Forelimb muscle (tissue), 1 donor: ENCODE measurements around the gene CNNM3. TPM values are rescaled to one million over a fixed set of nuclear protein-coding genes. Genes with fewer than 3 reads are reported as not detected.

Source experiments
- DNase-seq: peaks from one replicate; pipeline ENCODE4 v3.0.0-alpha.2; 2013; ENCODE audit warnings: low read depth
- polyA plus RNA-seq: library from polyadenylated mRNA; unstranded; fragments of 120-200 nt; gene quantifications from one replicate; pipeline ENCODE4 v1.2.1, GENCODE V29; 2013; ENCODE audit not compliant: insufficient read length

Gene CNNM3
- polyA plus RNA-seq, 1 donor = 21.6 TPM

DNA sequence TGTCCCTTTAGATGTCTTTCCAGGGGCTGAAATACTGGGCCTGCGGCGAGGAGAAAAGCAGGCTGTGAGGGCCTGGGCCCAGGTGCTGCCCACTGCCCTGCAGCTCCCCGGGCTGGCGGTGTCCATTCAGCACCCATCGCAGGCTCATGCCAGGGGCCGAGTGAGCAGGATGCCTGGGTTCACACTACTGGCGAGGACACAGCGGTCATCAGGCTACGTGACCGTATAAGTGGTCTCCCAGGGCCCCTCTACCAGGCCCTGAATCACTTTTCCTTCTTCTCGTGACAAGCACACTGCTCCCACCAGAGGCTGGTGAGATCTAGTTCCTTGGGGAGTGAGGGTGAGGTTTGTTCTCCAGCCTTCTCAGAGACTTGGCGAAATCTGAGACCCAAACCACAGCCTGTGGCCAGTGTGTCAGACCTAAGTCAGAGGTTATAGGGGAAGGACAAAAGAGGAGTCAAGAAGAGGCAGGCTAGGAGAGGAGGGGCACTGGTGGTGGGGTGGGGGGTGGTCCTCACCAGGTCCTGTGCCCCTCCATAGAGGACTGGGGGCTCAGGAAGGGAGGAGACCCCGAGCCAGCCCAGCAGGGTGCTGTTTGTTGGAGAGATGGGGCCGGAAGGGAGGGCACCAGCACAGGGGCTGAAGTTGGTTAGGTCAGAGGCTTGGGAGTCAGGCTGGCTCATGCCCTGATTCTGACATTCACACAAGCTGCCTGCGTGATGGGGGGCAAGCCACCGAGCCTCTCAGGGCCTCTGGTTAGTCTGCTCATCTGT lies 60.4 kb downstream of the CNNM3 start:
- DNase-seq = no peak

DNA sequence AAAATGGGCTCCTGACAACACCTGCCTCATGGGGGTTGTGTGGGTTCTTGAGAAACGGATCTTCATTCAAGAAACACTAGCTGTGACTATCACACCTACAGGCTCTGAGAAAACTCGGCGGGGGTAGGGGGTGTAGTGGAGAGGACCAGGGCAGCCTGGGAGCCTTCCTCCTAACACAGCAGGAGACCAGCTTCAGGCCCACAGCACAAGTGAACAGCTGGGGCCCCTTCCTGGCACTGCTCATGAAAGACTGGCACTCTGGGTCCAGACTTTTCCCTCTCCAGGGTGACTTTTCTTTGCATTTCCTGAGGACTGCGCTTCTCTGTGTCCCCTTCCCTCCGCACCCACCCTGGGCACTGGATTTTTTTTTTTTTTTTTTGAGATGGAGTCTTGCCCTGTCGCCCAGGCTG lies 61.0 kb downstream of the CNNM3 start:
- DNase-seq = no peak

DNA sequence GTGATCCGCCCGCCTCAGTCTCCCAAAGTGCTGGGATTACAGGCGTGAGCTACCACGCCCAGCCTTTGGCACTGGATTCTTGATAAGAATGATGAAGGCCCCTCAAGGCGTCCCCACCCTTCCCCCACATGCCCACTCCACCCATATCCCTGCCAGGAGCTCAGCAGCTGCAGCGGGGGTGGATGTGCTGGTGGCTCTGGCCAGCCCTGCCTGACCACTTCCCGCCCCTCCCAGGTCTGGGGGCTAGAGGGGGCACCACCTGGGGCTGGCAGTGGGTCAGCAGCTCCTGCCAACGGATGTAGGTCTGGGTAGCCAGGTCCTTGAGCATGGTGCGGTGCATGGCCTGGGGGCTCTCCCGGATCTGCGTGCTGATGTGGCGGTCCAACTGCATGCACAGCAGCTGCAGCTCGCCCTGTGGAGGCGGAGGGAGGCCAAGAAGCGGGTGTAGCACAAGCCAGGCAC lies 61.6 kb downstream of the CNNM3 start:
- no peak for DNase-seq

DNA sequence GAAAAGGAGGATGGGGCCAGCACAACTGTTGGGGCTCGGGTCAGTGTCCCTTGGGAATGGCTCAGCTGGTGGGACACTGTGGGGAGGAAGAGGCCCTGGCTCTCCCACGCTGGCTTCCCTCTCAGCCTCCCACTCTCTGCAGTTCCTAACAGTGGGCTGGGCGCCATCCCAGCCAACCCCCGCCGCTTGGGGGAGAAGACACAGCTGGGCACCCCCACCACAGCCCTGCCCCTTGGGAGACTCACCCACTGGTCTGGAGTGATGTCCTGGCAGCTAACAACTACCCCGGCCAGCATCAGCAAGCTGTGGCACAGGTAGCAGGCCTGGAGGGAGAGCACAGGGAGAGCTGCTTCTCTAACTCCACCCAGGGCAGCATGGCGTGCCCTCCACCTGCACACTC lies 62.1 kb downstream of the CNNM3 start:
- no peak for DNase-seq

DNA sequence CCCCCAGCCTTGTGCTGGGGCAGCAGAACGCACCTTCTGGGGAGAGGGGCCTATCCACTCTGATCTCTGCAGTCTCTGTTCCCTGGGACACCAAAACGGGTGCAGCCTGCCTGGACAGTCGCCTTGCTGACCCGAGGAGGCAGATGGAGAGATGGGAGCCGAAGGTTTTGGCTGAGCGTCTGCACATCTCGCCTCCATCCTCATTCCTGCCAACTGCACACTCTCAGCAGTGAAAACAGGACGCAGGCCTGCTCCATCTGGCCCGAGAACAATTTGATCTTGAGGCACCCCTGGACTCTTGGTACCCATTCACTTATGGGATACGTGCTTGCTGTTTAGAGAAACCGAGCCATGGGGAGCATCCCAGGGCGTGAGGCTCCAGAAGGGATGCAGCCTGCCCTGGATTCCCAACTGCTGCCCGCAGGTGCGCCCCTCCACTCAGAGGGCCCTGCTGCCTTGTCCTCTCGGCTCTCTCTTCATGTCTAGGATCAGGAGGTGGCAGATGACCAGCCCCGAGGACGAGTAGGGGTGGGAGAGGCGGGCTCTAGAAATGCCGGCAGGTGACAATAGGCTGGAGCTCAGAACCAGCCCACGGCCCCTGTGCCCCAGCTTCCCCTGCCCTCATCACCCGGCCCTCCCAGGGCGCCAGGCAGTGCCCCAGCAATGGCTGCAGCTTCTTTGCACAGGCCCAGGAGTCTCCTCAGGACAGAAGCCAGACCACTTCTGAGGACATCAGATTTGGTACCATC lies 62.9 kb downstream of the CNNM3 start:
- no peak for DNase-seq

DNA sequence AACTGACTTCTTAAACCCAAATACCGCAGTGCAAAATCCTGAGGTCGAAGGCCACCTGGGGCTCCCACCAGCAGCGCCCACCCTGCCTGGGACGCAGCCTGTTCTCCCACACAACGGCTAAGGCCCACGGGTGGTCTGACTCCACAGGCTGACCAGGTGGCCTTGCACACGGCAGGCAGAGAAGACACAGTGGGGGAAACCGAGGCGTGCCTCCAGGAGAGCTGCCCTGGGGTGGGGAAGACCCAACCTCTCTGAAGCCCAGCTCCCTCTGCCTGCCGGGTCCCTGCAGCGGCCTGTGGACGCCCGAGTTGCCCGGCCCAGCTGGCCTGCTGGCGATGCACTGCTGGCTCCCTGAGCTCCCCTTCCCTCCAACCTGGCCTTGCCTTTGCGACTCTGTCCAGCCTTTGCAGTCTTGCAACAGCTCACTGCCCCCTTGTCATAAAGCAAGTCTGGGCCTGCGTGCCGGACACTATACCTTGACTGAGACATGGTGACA lies 63.5 kb downstream of the CNNM3 start:
- DNase-seq = no peak

DNA sequence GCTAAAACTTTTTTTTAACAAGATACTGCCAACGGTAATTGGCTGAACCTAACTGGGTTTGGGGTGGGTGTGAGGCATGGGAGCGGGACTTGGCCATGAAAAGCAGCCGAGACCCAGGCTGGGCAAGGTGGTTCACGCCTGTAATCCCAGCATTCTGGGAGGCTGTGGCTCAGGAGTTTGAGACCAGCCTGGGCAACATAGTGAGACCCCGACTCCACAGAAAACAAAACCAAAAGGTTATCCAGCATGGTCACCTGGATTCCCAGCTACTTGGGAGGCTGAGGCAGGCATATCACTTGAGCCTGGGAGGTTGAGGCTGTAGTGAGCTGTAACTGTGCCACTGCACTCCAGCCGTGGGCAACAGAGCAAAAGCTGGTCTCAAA lies 64.8 kb downstream of the CNNM3 start:
- no peak for DNase-seq

DNA sequence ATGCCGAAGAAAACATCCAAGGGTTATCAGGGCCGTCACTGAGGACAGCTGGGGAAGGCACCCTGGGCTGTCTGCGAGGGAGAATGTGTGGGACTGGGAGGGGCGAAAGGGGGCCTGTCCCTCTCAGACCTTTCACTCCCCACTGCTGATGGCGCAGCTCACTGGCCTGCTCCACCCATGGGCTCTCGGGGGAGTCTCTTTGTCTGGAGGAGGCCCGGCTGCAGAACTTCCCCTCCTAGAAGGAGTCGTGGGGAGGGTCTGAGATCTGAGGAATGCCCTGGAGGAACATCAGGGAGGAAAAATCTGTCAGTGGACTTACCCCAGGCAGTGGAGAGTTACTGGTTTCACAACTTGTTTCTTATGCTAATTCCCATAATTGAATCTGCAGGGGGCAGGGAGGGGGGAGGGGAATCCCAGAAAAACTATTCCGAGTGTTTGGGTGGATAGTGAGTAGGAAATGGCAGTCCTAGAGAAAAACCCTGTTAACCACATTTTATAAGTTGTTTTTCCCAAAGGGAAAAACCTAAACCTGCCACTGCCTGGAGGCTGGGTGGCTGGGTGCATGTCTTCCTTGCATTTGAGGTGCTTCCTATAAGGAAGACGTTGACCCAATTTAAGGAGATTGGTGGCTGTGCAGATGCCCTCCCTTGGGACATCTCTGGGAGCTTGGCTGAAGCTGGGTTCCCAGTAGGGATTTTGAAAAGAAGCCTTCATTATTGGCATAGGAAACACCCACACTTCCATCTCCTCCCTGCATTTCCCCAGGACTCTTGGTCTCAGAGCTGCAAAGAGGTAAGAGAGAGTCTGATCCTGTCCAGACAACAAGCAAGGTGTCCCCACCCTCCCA lies 65.5 kb downstream of the CNNM3 start:
- DNase-seq = no peak

DNA sequence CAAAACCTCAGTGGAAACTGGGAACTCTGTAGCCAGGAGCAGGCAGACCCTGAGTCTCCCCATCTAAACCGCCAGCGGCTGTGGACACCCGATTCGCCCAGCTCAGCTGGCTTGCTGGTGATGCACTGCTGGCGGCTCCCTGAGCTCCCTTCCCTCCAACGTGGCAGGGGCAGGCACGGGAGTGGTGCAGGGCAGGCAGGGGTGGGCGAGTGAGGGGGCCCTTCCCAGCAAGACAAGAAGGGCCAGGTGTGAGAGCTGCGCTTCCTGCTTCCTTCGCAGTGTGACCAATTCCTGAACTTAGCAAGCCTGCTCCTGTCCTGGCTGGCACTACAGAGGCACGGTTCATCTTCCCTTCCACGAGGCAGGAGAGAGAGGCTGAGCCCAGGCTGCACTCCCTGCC lies 66.2 kb downstream of the CNNM3 start:
- no peak for DNase-seq

DNA sequence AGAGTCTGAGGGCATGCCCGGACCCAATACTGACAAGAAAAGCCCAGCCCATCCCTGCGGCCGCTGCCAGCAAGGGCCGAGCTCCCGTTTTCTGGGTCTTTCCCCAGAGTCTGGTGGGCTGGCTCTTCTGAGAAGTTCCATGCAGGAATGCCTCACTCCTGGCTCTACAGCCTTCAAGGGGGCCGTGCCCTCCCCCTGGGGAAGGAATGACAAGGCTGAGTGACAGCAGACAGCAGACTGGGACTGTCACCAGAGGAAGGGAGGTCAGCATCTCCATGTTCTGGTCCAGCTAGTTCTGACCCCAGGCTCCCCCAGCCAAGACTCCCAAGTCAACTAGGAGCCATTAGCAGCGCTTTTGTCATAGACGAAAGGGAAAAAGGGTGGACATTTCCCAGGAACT lies 66.8 kb downstream of the CNNM3 start:
- DNase-seq = no peak

DNA sequence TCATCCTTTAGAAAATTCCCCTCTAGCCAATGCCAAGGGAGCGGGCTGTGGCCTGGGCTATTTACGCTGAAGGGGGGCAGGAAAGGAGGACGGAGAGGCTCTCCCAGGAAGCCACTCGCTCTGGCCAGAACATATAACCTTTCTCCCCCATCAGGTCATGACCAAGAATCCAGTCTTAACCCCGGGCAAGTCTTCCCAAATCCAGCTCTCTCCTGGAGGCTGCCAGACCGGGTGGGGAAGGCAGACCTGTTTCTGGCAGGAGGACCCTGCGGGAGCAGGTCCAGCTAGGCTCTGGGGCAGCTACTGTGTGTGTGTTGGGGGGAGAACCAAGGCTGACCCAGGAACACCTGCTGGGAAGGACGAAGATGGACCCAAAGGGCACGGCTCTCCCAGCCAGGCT lies 67.2 kb downstream of the CNNM3 start:
- no peak for DNase-seq

Other genes starting within 250 kb of the CNNM3 start
- 32.4 TPM for gene KANSL3, start 178.0 kb upstream of the CNNM3 start, polyA plus RNA-seq
- gene FER1L5, start 173.5 kb upstream of the CNNM3 start, polyA plus RNA-seq = 3.4 TPM
- 25.4 TPM for gene LMAN2L, start 76.2 kb upstream of the CNNM3 start, polyA plus RNA-seq
- 37.0 TPM for gene CNNM4, start 55.4 kb upstream of the CNNM3 start, polyA plus RNA-seq
- gene ANKRD23, start 27.8 kb downstream of the CNNM3 start, polyA plus RNA-seq = 21.3 TPM
- gene ANKRD39, start 41.7 kb downstream of the CNNM3 start, polyA plus RNA-seq = 7.5 TPM
- 30.4 TPM for gene SEMA4C, start 53.8 kb downstream of the CNNM3 start, polyA plus RNA-seq
- 1.8 TPM for gene FAM178B, start 170.3 kb downstream of the CNNM3 start, polyA plus RNA-seq